Stomach (tissue), 4 donors: Measurements from ENCODE around the gene FAM193B.

Experiments used
- CTCF ChIP-seq, 7 experiments: fragments of 450-650 bp in 4 of 7; fragments of 200-600 bp in 3 of 7; sonication (generic) in 3 of 7; IDR thresholded peaks; one replicate each; pipeline ENCODE4 v1.5.1; 2016 to 2019; ENCODE audit warnings: antibody characterized with exemption in 7 of 7, control low read depth in 2 of 7, mild to moderate bottlenecking in 1 of 7
- EP300 ChIP-seq: sonication (generic); formaldehyde crosslinking; IDR thresholded peaks from one replicate; pipeline ENCODE4 v1.6.1; 2017; ENCODE audit warnings: antibody characterized with exemption
- POLR2A ChIP-seq, 4 donors: fragments of 450-650 bp; IDR thresholded peaks; one replicate each; pipeline ENCODE4 v1.6.1; 2016; ENCODE audit warnings: antibody characterized with exemption in 4 of 4, control low read depth in 2 of 4, mild to moderate bottlenecking in 1 of 4, moderate library complexity in 1 of 4
- POLR2AphosphoS5 ChIP-seq, 3 donors: sonication (generic); formaldehyde crosslinking; IDR thresholded peaks; one replicate each; pipeline ENCODE4 v1.6.1; 2016; ENCODE audit warnings: antibody characterized with exemption in 3 of 3

GRCh38 chr5:177524539-177524900, 29.8 kb downstream of the FAM193B start:
- TF ChIP-seq POLR2A (IDR thresholded peaks at IDR 0.05): no peak
- TF ChIP-seq CTCF (IDR thresholded peaks at IDR 0.05): no peak
- TF ChIP-seq EP300: no peak
- no peak for TF ChIP-seq POLR2AphosphoS5 (IDR thresholded peaks at IDR 0.05)
